Activated CD4-positive, alpha-beta memory T cell treated with anti-CD3 and anti-CD28 coated beads for 36 hours (primary cell): ENCODE results near the gene VGLL3. TPM values are rescaled to one million over a fixed set of nuclear protein-coding genes. Genes with fewer than 3 reads are reported as not detected.

ENCODE experiments used
- CTCF ChIA-PET: fragments of 350-600 bp; sonication (Branson Sonifier 250); formaldehyde crosslinking; loops from one replicate; lab custom pipeline; 2021; ENCODE audit warnings: antibody characterized with exemption, inconsistent platforms; lab: Charles Lee
- POLR2A ChIA-PET: fragments of 350-600 bp; sonication (Branson Sonifier 250); formaldehyde crosslinking; loops from one replicate; lab custom pipeline; 2021; ENCODE audit warnings: antibody characterized with exemption; lab: Charles Lee
- DNase-seq: peaks from one replicate; pipeline ENCODE4 v3.0.0-alpha.2; 2020
- H3K27ac Mint-ChIP-seq: one replicate; pipeline ENCODE4 v1.8.0; 2021; ENCODE audit warnings: mixed read lengths
- H3K27me3 Mint-ChIP-seq: one replicate; pipeline ENCODE4 v1.8.0; 2021; ENCODE audit warnings: mixed read lengths
- H3K36me3 Mint-ChIP-seq: one replicate; pipeline ENCODE4 v1.8.0; 2021; ENCODE audit warnings: mixed read lengths
- H3K4me1 Mint-ChIP-seq: one replicate; pipeline ENCODE4 v1.8.0; 2021; ENCODE audit warnings: low read depth, mixed read lengths
- H3K4me3 Mint-ChIP-seq: one replicate; pipeline ENCODE4 v1.8.0; 2021; ENCODE audit warnings: mild to moderate bottlenecking, mixed read lengths
- H3K9me3 Mint-ChIP-seq: one replicate; pipeline ENCODE4 v1.8.0; 2021; ENCODE audit warnings: mixed read lengths
- intact Hi-C: fragments of 100-400 bp; cut with micrococcal nuclease; formaldehyde crosslinking; loops from one replicate; pipeline ENCODE4 v1.15.1; 2023
- total RNA-seq, 2 experiments: library from RNA; stranded (reverse); gene quantifications; one replicate each; pipeline ENCODE4 v1.2.3, GENCODE V29; 2021

VGLL3 gene
- total RNA-seq, 2 experiments from 2014 or later, result not detected

DNA sequence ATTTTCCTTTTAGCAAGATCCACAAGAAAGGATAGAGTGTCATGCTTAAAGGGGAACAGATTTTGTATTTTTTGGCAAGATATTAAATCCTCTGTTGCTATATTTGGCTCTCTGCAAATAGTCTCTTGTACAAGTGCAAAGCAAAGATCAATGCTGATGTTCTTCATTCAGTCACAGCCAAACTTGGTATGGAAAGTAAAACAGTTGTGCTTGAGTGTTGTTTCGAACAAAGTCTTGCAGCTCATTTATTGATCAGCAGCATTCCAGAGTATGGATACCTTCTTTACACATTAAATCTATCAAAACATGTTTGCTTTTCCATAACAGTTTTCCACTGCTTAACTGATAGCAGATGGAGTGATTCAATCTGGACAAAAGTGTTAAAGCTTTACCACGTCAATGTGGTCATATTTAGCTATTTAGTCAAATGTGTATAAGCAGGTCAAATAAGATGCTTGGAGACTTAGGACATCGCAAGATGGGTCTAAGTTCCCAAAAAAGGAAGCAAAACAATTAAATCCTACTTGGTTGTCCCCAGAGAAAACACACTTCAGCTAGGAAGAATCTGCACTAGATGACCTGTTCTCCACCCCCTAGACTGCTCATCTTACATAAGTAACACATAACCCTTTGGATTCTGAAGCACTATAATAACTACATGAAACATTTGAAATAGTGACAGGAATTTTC lies 52.4 kb downstream of the VGLL3 start:
- H3K27ac Mint-ChIP-seq, result no peak overlapping the region
- POLR2A ChIA-PET, result no interaction called here
- no peaks in the 10 kb centered on the region for H3K27me3 Mint-ChIP-seq
- H3K36me3 Mint-ChIP-seq, result no peaks in the 10 kb centered on the region
- intact Hi-C loops, result no loop called here
- DNase-seq, result no peak
- H3K9me3 Mint-ChIP-seq, result peaks cover 2% of the 10 kb centered on the region
- no peaks in the 10 kb centered on the region for H3K4me1 Mint-ChIP-seq
- CTCF ChIA-PET, result no interaction called here
- no peak overlapping the region for H3K4me3 Mint-ChIP-seq

- H3K27me3 Mint-ChIP-seq, result no peaks in the 10 kb centered on the region
- no peak overlapping the region for H3K27ac Mint-ChIP-seq
- no peak overlapping the region for H3K4me3 Mint-ChIP-seq
- H3K4me1 Mint-ChIP-seq, result no peaks in the 10 kb centered on the region
- intact Hi-C loops, result no loop called here
- DNase-seq, result no peak
- POLR2A ChIA-PET, result no interaction called here
- CTCF ChIA-PET, result no interaction called here
- no peaks in the 10 kb centered on the region for H3K36me3 Mint-ChIP-seq
- peaks cover 2% of the 10 kb centered on the region for H3K9me3 Mint-ChIP-seq
Measured at GRCh38 chr3:86937306-86937791, 53.6 kb downstream of the VGLL3 start.

- H3K9me3 Mint-ChIP-seq, result peaks cover 2% of the 10 kb centered on the region
- H3K4me1 Mint-ChIP-seq, result no peaks in the 10 kb centered on the region
Measured at GRCh38 chr3:86934851-86935250, 56.1 kb downstream of the VGLL3 start.

GRCh38 chr3:86930831-86931230 lies 60.1 kb downstream of the VGLL3 start:
- Mint-ChIP-seq H3K27ac (no peak overlapping the region), H3K4me1 (no peaks in the 10 kb centered on the region), H3K27me3 (no peaks in the 10 kb centered on the region), H3K9me3 (peaks cover 2% of the 10 kb centered on the region), H3K36me3 (no peaks in the 10 kb centered on the region), H3K4me3 (no peak overlapping the region)
- ChIA-PET POLR2A (no interaction called here), CTCF (interaction anchor here (0.7 kb wide), 1 partner anchor 586 kb away, joined by 3 read pairs; no protein-coding TSS in a partner anchor)
- intact Hi-C loops, result no loop called here
- DNase-seq, result no peak

More at GRCh38 chr3:86934851-86935250, 56.1 kb downstream of the VGLL3 start:
- Mint-ChIP-seq H3K36me3 (no peaks in the 10 kb centered on the region), H3K27ac (no peak overlapping the region), H3K27me3 (no peaks in the 10 kb centered on the region), H3K4me3 (no peak overlapping the region)
- intact Hi-C loops, result no loop called here
- DNase-seq, result no peak
- POLR2A ChIA-PET, result no interaction called here
- CTCF ChIA-PET, result no interaction called here

- Mint-ChIP-seq H3K27ac (no peak overlapping the region), H3K4me3 (no peak overlapping the region), H3K4me1 (no peaks in the 10 kb centered on the region), H3K36me3 (no peaks in the 10 kb centered on the region), H3K27me3 (no peaks in the 10 kb centered on the region), H3K9me3 (no peaks in the 10 kb centered on the region)
- POLR2A ChIA-PET, result no interaction called here
- CTCF ChIA-PET, result interaction anchor here (0.7 kb wide), 1 partner anchor 586 kb away, joined by 3 read pairs; no protein-coding TSS in a partner anchor
- DNase-seq, result no peak
- intact Hi-C loops, result no loop called here
Measured at GRCh38 chr3:86930181-86930580, 60.8 kb downstream of the VGLL3 start.

GRCh38 chr3:86929046-86929445 lies 61.9 kb downstream of the VGLL3 start:
- no peak overlapping the region for H3K4me3 Mint-ChIP-seq
- peaks cover under 1% of the 10 kb centered on the region for H3K9me3 Mint-ChIP-seq
- no peaks in the 10 kb centered on the region for H3K27me3 Mint-ChIP-seq
- ChIA-PET POLR2A (no interaction called here), CTCF (no interaction called here)
- H3K36me3 Mint-ChIP-seq, result no peaks in the 10 kb centered on the region
- DNase-seq, result no peak
- no peaks in the 10 kb centered on the region for H3K4me1 Mint-ChIP-seq
- H3K27ac Mint-ChIP-seq, result no peak overlapping the region
- intact Hi-C loops, result no loop called here

DNA sequence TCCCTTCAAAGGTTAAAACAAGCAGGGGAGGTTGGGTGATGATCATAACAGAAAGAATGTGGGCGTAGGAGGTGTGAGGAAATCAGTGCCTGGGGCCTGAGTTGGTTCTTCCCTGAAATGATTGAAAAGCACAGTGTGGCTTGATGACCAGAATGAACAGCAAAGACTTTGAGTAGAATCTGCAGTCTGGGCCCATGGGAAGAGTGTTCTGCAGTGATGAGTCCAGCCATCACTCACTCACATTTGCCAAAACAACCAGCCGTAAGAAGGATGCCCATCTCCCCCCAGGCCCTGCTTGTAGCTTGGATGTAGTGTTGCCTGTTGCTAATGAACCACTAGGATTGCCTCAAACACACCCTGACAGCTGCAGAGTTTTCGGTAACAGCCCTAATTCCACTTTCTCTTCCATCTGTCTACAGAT lies 67.9 kb downstream of the VGLL3 start:
- Mint-ChIP-seq H3K27ac (no peak overlapping the region), H3K27me3 (no peaks in the 10 kb centered on the region), H3K4me3 (no peak overlapping the region), H3K36me3 (no peaks in the 10 kb centered on the region), H3K4me1 (no peaks in the 10 kb centered on the region), H3K9me3 (peaks cover 5% of the 10 kb centered on the region)
- intact Hi-C loops, result no loop called here
- ChIA-PET CTCF (no interaction called here), POLR2A (no interaction called here)
- DNase-seq, result no peak

DNA sequence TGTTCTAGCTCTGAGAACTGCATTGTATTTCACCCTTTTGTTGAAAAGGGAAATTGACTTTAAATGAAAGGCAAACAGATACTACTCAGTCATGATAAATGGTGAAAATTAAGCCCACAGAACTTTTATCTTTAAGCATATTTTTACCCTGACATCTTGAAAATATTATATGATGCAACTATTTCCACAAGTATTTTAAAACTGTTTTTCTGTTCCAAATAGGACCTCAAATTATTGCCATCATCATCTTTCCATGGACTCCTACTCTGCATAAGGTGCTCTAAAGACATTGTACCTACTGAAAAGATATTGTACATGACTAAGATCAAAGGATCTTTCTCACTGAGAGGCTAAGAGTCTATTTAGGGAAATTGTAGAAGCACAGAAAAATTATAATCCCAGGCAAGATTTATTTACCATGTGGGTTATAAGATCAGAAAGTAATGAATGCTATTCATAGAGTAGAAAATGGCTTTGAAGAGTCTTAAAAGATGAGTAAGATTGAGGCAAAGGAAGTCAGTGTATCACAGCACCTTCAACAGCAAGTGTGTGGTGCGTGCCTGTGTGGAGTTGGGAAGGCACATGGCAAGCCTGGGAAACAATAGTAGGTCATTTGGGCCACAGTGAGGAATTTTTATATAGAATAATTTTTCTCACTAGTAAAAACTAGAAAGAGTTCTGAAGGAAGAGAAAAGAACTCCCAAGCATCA lies 68.8 kb downstream of the VGLL3 start:
- intact Hi-C loops, result no loop called here

DNA sequence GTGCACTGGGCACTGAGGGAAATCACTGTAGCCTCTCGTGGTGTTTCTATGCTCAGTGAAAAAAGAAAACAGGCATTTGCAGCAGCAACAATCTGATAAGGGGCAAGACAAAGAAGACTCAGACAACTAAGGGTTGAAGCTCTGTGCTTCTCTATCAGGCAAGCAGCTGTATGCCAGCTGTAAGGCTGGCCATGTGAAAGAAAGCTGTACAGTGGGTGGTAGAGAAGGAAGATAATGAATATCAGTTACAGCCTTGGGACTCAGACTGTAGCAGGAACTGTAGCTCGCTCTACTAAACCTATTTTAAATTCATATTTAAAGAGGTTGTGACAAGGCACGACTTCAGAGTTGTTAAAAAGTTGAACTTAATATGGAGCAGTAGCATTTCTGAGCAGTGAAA lies 76.3 kb downstream of the VGLL3 start:
- Mint-ChIP-seq H3K4me3 (no peak overlapping the region), H3K4me1 (no peaks in the 10 kb centered on the region), H3K9me3 (peaks cover 2% of the 10 kb centered on the region), H3K27ac (no peak overlapping the region), H3K27me3 (no peaks in the 10 kb centered on the region), H3K36me3 (no peaks in the 10 kb centered on the region)
- CTCF ChIA-PET, result no interaction called here
- POLR2A ChIA-PET, result no interaction called here
- no peak for DNase-seq
- intact Hi-C loops, result no loop called here

More for the DNA sequence above, 68.8 kb downstream of the VGLL3 start:
- H3K4me1 Mint-ChIP-seq, result no peaks in the 10 kb centered on the region
- no peak for DNase-seq
- H3K36me3 Mint-ChIP-seq, result no peaks in the 10 kb centered on the region
- peaks cover 5% of the 10 kb centered on the region for H3K9me3 Mint-ChIP-seq
- H3K27ac Mint-ChIP-seq, result no peak overlapping the region
- POLR2A ChIA-PET, result no interaction called here
- no peak overlapping the region for H3K4me3 Mint-ChIP-seq
- H3K27me3 Mint-ChIP-seq, result no peaks in the 10 kb centered on the region
- CTCF ChIA-PET, result no interaction called here

GRCh38 chr3:86913160-86913559 lies 77.8 kb downstream of the VGLL3 start:
- Mint-ChIP-seq H3K36me3 (no peaks in the 10 kb centered on the region), H3K27me3 (no peaks in the 10 kb centered on the region), H3K27ac (no peak overlapping the region), H3K4me1 (no peaks in the 10 kb centered on the region), H3K9me3 (peaks cover 2% of the 10 kb centered on the region), H3K4me3 (no peak overlapping the region)
- CTCF ChIA-PET, result no interaction called here
- intact Hi-C loops, result no loop called here
- POLR2A ChIA-PET, result no interaction called here
- DNase-seq, result no peak

- POLR2A ChIA-PET, result no interaction called here
- H3K36me3 Mint-ChIP-seq, result no peaks in the 10 kb centered on the region
- no peaks in the 10 kb centered on the region for H3K27me3 Mint-ChIP-seq
- intact Hi-C loops, result no loop called here
- no peak overlapping the region for H3K4me3 Mint-ChIP-seq
- CTCF ChIA-PET, result no interaction called here
- DNase-seq, result no peak
- no peaks in the 10 kb centered on the region for H3K4me1 Mint-ChIP-seq
- no peaks in the 10 kb centered on the region for H3K9me3 Mint-ChIP-seq
- H3K27ac Mint-ChIP-seq, result no peak overlapping the region
Measured at GRCh38 chr3:86895202-86895601, 95.7 kb downstream of the VGLL3 start.

DNA sequence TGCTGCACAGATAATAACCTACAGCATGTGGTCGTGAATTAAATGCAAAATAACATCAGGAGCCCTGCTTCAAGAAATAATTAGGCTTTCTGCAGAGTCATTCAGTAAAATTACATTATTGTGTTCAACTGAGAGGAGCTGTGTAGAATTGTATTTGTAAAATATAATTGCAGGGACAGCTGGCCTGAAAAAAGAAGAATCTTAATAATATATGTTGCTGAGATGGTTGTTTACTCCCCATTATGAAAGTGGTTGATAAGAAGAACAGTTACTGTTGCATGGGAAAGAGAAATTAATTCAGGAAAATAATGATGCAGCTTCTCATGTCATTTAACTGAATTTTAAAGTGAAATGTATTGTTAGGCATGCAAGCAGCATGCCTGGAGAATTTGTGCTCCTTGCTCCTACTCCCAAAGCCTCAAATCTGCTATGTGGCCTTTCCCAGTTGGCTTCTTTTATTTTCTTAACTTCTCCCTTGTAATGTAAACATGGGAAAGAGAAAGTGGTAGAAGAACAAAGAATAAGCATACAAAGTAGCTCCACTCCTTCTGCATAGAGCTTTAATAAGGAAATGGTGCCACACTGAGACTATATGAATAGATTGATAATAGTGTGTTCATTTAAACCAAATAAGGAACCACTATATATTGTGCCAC lies 100.1 kb downstream of the VGLL3 start:
- DNase-seq, result no peak
- H3K27ac Mint-ChIP-seq, result no peak overlapping the region
- no peaks in the 10 kb centered on the region for H3K36me3 Mint-ChIP-seq
- POLR2A ChIA-PET, result no interaction called here
- CTCF ChIA-PET, result no interaction called here
- H3K4me1 Mint-ChIP-seq, result no peaks in the 10 kb centered on the region
- H3K4me3 Mint-ChIP-seq, result no peak overlapping the region
- H3K9me3 Mint-ChIP-seq, result no peaks in the 10 kb centered on the region
- intact Hi-C loops, result no loop called here
- no peaks in the 10 kb centered on the region for H3K27me3 Mint-ChIP-seq
